Measurements from ENCODE around the gene FAM168A.

- TF ChIP-seq POLR2A (IDR thresholded peaks at IDR 0.05) = no peak
- TF ChIP-seq, protein P1, sequence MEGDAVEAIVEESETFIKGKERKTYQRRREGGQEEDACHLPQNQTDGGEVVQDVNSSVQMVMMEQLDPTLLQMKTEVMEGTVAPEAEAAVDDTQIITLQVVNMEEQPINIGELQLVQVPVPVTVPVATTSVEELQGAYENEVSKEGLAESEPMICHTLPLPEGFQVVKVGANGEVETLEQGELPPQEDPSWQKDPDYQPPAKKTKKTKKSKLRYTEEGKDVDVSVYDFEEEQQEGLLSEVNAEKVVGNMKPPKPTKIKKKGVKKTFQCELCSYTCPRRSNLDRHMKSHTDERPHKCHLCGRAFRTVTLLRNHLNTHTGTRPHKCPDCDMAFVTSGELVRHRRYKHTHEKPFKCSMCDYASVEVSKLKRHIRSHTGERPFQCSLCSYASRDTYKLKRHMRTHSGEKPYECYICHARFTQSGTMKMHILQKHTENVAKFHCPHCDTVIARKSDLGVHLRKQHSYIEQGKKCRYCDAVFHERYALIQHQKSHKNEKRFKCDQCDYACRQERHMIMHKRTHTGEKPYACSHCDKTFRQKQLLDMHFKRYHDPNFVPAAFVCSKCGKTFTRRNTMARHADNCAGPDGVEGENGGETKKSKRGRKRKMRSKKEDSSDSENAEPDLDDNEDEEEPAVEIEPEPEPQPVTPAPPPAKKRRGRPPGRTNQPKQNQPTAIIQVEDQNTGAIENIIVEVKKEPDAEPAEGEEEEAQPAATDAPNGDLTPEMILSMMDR (IDR thresholded peaks at IDR 0.05) = no peak
Observed at GRCh38 chr11:73451896-73452295, 146.0 kb downstream of the FAM168A start.
